Esophagus squamous epithelium (tissue), 4 donors: ENCODE measurements around the gene SPINK1.

ENCODE experiments used
- CTCF ChIP-seq, 6 experiments: fragments of 450-650 bp in 4 of 6; fragments of 200-600 bp in 2 of 6; sonication (generic) in 2 of 6; IDR thresholded peaks; one replicate each; pipeline ENCODE4 v1.5.1; 2016 to 2019; ENCODE audit warnings: antibody characterized with exemption in 6 of 6, mild to moderate bottlenecking in 4 of 6, moderate library complexity in 4 of 6
- POLR2A ChIP-seq, 4 donors: fragments of 450-650 bp; IDR thresholded peaks; one replicate each; pipeline ENCODE4 v1.6.1; 2017; ENCODE audit warnings: antibody characterized with exemption in 4 of 4, mild to moderate bottlenecking in 4 of 4, moderate library complexity in 3 of 4

GRCh38 chr5:147863454-147864158, 32.1 kb upstream of the SPINK1 start:
- TF ChIP-seq CTCF (IDR thresholded peaks at IDR 0.05) (no peak), POLR2A (IDR thresholded peaks at IDR 0.05) (no peak)
